HG03060 (cell line): ENCODE results near the gene MRI1.
"Not testable (repeated sequence)": the region's sequence is repeated elsewhere in the genome, so short reads cannot be mapped to it uniquely, and the experiment has no call there.

Experiments used
- ATAC-seq: cut with Tn5 transposase; IDR thresholded peaks from one replicate; pipeline ENCODE4 v1.9.1; 2021; ENCODE audit warnings: low read depth, moderate number of reproducible peaks; ENCODE audit not compliant: unreplicated experiment

Gene MRI1

DNA sequence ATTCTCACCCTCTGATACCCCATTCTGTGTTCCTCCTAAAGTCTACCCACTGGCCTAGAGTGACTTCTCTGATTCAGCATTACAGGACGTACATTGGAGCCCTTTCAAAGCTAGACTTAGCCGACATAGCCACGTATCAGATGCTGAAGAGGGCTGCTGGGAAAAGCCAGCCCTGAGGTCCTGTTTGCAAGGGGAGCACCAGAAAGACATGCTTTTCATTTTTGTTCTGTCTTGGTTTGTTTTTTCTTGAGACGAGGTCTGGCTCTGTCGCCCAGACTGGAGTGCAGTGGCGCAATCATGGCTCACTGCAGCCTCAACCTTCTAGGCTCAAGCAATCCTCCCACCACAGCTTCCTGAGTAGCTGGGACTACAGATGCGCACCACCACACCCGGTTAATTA, 24.7 kb downstream of the MRI1 start:
- no peak for ATAC-seq

DNA sequence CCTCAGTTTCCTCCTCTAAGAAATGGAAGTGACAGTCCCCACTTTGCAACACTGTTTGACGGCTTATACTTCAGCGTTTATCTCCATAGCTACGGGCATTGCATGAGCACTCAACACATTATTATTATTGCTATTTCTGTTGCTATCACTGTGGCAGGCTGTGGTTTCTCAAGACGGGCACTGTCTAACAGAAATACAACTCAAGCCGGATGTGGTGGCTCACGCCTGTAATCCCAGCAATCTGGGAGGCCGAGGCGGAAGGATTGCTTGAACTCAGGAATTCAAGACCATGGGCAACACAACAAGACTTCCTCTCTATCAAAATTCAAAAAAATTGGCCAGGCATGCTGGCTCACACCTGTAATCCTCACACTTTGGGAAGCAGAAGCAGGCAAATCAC, 26.0 kb downstream of the MRI1 start:
- no peak for ATAC-seq

DNA sequence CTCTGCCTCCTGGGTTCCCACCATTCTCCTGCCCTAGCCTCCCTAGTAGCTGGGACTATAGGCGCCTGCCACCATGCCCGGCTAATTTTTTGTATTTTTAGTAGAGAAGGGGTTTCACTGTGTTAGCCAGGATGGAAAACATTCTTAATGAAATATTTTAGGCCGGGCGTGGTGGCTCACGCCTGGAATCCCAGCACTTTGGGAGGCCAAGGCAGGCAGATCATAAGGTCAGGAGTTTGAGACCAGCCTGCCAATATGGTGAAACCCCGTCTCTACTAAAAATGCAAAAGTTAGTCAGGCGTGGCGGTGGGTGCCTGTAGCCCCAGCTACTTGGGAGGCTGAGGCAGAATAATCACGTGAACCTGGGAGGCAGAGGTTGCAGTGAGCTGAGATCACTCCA, 29.0 kb downstream of the MRI1 start:
- ATAC-seq = not testable (repeated sequence)

DNA sequence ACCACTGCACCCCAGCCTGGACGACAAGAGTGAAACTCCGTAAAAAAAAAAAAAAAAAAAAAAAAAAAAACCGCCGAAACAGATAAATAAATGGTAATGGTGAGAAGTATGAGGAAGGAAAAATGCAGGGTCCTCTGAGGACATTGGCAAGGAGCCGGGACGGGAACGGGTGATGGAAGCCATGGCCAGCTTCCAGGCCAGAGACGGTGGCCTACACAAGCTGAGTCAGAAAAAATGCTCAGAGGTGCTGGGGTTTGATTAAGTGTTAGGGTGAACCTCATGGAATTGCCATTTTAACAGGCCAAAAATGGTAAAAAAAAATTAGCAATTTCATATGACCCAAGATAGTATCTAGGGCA, 30.1 kb downstream of the MRI1 start:
- no peak for ATAC-seq

DNA sequence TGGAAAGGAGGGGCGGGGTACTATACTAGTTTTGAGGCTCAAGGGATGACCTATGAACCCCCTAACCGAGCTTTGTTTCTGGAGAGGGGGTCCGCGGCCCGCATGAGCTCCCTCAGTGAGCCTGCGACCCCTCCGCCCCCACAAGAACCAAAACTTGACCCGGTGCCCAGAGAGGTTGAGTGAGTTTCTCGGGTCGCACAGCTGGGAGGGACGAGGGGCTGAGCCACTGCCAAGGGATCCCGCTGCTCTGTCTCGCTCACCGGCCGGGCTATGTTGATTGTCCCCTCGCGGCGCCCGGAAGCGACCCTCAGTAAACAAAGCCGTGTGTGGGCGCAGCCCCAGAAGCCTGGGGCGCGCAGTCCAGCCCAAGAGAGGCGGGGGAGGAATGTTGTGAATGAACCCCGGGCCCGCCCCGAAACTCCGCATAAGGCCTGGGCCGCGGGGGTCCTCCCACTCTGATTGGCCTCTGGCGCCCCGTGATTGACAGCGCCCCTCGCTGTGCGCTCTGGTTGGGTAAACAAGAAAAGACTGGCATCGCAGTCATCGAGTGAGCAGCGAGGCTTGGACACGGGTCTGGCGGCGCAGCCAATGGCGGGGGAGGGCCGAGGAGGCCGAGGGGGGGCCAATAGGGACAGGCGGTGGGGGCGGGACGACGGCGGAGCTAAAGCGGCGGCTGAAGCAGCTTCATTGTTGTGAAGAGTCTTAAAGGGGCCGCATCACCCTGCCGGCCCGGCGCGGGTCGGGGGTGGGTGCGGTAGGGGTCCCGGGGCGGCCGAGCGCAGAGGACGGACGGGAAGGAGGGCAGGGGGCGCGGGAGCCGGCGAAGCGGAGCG, 30.7 kb downstream of the MRI1 start, which contains the start of gene ZSWIM4:
ZSWIM4 (plus strand) TSS at position 687 of the 833 bp plus-strand sequence. CDS start 206 bp downstream, outside the sequence.
- peak; percentile 86 for ATAC-seq

DNA sequence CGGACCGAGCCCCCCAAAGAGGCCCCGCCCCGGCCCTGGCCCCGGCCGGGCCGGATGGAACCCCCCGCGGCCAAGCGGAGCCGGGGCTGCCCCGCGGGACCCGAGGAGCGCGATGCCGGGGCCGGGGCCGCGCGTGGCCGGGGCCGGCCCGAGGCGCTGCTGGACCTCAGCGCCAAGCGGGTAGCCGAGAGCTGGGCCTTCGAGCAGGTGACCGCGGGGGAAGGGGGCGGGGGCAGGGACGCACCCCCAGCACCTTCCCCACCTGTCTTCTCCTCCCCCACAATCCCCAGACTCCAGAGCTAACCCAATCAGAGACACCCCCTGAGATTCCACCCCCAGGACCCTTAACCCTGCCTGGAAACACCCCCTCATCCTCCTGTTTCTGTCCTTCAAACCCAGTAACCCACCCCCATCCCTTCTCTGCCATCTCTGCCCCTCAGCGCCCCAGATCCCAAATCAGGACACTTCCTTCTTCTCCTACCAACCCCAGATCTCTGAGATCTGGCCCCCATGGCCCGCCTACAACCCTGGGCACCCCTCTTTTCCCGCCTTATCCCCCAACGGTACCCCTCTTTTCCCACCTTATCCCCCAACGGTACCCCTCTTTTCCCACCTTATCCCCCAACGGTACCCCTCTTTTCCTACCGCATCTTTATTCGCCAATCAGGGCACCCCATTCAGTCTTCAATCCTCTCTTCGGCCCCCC, 31.4 kb downstream of the MRI1 start:
- no peak for ATAC-seq

DNA sequence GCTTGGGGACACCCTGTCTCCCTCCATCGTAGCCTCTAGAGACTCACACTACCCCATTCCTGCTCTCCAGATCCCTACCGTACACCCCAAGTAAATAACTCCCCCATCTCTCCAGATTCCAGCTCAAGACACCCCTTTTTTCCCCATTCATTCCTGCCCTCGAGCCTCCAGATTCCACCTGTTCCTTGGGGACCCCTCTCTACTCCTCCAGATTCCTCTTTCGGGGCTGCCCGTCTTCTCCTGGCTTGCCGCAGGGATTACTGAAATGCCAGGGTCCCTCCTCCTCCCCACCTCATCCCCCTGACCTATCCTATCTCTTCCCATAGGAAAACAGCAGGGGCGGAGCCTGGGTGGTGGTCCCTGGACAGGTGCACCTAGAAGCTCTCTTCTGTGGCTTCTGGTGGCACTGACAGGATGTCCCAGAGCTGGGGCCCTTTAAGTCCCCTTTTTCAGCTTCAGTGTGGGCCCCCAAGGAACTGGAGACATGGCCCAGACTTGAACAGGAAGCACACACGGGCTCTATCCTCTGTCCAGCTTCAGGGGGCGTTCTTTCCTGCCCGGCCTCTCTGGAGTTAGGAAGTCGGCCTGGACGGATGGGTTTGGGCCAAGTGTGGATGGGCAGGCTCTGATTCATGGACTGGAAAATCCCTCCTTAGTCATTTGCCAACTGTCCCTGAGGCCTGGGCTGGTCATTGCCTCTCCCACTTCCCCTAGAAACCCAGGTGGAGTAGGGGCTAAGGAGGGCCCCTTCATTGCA, 32.2 kb downstream of the MRI1 start:
- no peak for ATAC-seq

DNA sequence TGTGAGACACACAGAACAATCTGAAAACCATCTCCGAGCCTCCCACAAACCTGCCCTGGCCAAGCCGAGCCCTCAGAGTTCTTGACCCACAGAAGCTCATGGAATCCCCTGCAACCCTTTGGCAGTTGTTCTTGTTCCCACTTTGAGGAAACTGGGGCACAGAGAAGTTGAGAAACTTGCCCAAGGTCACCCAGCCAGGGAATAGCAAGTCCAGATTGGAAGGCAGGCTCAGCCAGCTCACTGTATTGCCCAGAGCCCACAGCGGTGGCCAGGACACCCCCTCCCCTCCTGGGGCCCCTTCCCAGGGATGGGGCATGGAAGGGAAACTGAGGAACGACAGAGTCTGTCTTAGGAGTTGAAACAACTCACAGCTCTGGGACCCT, 32.7 kb downstream of the MRI1 start:
- no peak for ATAC-seq

DNA sequence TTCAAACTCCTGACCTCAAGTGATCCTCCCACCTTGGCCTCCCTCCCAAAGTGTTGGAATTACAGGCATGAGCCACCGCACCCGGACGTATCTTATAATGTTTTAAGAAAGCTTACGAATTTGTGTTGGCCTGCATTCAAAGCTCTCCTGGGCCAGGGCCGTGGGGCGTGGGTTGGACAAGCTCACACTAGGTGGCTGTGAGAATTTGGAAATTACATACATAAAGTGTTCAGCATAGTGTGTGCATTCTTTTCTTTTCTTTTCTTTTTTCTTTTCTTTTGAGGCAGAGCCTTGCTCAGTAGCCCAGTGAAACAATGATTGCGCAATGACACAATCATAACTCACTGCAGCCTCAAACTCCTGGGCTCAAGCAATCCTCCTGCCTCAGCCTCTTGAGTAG, 33.5 kb downstream of the MRI1 start:
- ATAC-seq = no peak

DNA sequence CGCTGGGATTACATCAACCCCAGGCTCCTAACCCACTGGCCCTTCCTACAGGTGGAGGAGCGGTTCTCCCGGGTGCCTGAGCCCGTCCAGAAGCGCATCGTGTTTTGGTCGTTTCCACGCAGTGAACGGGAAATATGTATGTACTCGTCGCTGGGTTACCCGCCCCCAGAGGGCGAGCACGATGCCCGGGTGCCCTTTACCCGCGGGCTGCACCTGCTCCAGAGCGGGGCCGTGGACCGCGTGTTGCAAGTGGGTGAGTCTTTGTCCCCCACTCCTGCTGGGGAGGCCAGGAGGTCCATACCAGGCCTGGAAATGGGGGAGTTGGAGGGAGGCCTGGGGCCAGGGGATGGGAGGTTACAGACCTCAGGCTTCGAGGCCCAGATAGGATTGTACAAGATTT, 35.3 kb downstream of the MRI1 start:
- ATAC-seq = no peak

DNA sequence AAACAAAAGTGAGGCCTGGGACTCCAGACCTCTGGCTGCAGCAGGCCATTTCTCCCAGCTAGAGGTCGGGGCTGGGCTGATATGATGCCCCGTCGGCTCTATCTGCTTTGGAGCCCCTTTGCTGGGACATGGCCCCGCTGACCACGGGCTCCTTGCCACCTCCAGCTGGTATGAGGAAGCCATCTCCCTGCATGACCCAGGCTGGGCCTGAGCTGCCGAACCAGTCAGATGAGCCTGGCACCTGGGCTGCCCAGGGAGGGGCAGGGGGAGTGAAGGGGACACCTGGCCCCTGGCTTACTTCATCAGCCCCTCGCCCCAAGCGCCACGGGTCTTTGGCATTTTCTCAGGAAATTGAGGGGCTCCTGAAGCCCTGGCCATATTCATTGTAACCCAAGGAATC, 38.7 kb downstream of the MRI1 start:
- ATAC-seq = no peak

DNA sequence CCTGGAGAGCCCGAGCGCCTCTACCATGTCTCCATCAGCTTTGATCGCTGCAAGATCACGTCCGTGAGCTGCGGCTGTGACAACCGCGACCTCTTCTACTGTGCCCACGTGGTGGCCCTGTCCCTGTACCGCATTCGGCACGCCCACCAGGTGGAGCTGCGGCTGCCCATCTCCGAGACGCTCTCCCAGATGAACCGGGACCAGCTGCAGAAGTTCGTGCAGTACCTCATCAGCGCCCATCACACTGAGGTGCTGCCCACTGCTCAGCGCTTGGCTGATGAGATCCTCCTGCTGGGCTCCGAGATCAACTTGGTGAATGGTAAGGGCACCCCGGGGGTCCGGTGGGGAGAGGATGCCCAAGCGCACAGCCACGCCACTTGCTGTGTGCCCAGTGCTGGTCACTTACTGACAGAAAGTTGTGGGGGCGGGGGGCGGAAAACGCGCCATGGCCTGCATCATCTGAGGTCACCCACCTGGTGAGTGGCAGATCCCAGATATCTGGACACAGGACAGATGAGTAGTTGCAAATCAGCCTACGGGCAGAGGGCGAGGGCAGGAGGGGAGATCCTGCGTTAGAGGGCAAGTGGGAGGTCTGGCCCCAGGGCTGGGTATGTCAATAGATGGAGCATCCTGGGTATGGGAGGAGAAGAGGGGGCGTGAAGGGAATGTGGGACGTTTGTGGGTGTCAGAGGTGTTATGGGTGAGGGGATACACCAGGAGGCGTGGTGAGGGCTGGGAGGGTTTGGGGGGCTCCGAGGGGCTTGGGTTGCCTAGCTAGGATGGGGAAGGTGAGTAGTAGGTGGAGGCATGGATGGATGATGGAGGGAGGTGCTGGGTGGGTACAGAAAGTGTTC, 40.7 kb downstream of the MRI1 start:
- no peak for ATAC-seq

DNA sequence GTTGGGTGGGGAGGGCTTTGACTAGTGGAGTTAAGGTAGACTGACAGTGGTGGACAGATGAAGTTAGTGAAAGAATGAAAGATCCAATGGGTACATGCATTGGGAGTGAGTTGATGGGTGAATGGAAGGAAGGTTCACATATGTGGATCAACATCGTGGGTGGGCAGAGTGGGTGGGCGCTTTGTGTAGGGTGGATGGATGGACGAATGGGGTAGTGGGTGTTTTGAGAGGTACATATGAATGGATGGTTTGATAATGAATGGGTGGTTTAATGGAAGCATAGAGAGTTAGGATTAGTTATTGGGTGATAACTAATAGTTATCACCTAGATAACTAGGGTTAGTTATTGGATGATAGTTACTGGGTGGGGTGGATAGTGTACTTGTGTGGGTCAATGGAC, 42.4 kb downstream of the MRI1 start:
- ATAC-seq = no peak

DNA sequence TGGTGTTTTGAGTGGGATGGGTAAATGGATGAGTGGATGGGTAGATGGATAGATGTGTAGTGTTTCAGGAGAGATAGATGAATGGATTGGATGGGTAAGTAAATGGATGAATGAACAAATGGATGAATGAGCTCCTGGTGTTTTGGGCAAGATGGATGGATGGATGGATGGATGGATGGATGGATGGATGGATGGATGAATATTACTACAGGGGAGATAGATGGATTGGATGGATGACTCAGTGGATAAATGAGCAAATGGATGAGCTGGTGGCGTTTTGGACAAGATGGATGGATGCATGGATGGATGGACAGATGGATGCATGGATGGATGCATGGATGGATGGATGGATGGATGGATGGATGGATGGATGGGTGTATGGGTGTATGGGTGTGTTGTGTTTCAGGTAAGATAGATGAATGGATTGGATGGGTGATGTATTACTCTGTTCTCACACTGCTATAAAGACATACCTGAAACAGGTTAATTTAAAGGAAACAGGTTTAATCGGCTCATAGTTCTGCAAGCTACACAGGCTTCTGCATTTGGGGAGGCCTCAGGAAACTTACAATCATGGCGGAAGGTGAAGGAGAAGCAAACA, 43.2 kb downstream of the MRI1 start:
- no peak for ATAC-seq

DNA sequence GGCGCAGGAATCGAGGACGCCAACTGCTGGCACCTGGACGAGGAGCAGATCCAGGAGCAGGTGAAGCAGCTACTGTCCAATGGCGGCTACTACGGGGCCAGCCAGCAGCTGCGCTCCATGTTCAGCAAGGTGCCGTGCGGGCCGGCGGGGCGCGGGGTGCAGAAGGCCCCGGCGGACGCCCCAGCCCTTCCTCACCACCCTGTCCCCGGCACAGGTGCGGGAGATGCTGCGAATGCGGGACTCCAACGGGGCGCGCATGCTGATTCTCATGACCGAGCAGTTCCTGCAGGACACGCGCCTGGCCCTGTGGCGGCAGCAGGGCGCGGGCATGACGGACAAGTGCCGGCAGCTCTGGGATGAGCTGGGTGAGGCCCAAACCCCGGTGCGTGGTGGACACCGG, 44.5 kb downstream of the MRI1 start:
- no peak for ATAC-seq

DNA sequence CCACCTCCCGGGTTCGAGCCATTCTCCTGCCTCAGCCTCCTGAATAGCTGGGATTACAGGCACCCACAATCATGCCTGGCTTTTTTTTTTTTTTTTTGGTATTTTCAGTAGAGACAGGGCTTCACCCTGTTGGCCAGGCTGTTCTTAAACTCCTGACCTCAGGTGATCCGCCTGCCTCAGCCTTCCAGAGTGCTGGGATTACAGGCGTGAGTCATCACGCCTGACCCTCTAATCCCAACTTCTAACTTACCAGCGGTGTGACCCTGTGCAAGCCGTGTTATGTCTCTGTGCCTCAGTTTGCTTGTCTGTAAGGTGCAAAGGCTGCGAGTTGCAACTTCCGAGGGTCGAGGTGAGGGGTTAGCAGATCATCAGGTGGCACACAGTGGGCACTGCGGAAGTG, 48.2 kb downstream of the MRI1 start:
- ATAC-seq = no peak

DNA sequence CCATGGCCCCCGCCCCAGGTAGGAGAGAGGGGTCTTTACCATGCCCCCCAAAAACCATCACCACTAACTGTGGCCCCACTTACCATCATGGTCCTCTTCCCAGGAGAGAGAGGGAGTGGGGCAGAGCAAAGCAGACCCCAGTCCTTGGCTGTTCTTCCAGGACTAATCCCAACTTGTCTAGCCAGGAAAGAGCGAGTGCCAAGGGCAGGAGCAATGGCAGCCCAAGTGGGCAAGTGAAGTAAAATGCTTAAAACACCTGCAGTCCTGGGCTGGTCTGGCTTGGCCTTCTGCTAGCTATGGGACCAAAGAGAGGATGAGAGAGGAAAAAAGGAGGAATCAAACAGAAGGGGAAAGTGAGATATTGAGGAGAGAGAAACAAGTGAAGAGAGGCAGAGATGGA, 48.8 kb downstream of the MRI1 start:
- ATAC-seq = no peak

DNA sequence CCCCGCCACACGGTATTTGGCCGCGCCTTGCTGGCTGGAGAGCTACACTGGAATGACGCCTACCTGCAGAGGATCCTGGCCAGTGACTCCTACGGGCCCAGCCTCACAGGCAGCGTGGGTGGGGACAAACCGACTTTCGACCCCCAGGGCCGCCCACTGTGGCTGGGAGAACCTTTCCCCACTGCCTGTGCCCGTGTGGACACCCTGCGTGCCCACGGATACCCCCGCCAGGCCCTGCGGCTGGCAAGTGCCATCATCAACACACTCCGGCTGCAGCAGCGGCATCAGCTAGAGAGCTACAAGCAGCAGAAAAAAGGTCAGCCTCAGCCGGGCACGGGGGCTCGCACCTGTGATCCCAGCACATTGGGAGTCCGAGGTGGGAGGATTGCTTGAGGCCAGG, 50.2 kb downstream of the MRI1 start:
- no peak for ATAC-seq

DNA sequence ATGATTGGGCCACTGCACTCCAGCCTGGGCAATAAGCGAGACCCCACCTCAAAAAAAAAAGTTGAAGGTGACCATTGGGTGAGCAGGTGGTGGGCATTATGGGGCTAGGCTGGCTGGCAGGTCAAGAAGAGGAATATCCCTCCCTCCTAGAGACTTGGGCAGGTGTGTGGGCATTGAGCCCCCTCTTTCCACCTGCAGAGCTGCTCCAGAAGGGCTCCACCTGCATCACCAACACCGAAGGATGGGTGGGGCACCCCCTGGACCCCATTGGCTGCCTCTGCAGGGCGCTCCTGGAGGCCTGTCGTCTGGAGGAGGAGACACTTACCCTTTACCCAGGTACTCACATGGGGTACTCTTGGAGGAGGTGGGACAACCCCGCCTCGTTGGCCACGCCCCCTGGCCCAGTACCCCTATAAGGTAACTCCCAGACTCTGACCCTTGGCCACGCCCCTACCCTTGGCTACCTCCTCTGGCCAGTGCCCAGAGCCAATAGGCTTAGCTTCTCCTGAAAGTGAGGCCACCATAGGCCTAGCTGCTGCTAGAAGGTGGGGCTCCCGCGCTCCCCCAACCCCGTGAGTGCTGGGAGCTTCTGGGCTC, 52.8 kb downstream of the MRI1 start:
- no peak for ATAC-seq
